ENCODE measurements around the gene ZBTB39. TPM values are rescaled to one million over a fixed set of nuclear protein-coding genes. Genes with fewer than 3 reads are reported as not detected.

The ZBTB39 gene
- total and polyA plus RNA-seq, 3 experiments from 2014 or later, result 2.0 to 9.3 (median 9.1) TPM

- H3K27ac Mint-ChIP-seq, result peak overlapping the region in 1 of 8 donors; percentile 42
- Histone ChIP-seq H3K4me1 (ENCODE audit: insufficient read depth, low read length) (no peaks in the 10 kb centered on the region), H3K9me3 (ENCODE audit: low read length) (no peaks in the 10 kb centered on the region), H3K27ac (ENCODE audit: low read depth, low read length) (no peak overlapping the region), H3K36me3 (ENCODE audit: insufficient read depth, low read length) (no peaks in the 10 kb centered on the region), H3K4me3 (ENCODE audit: low read length) (no peak overlapping the region), H3K27me3 (ENCODE audit: insufficient read depth, low read length, poor library complexity, severe bottlenecking) (no peaks in the 10 kb centered on the region)
- peaks cover 7 to 41% (median 13%) of the 10 kb centered on the region in 3 donors for H3K36me3 Mint-ChIP-seq
- H3K4me3 Mint-ChIP-seq, result no peak overlapping the region
- no peak for DNase-seq
- ChIA-PET POLR2A (no interaction called here), CTCF (no interaction called here)
- no peaks in the 10 kb centered on the region for H3K4me1 Mint-ChIP-seq
- H3K9me3 Mint-ChIP-seq, result peaks cover 0 to 13% (median 5%) of the 10 kb centered on the region in 5 donors
- peaks cover 10 to 11% of the 10 kb centered on the region in 2 donors for H3K27me3 Mint-ChIP-seq
Observed at GRCh38 chr12:56954057-56954957, 52.0 kb downstream of the ZBTB39 start.

GRCh38 chr12:56953314-56953713, 53.0 kb downstream of the ZBTB39 start:
- no peaks in the 10 kb centered on the region for H3K4me1 ChIP-seq (ENCODE audit: insufficient read depth, low read length)
- H3K4me3 Mint-ChIP-seq, result no peak overlapping the region
- no peaks in the 10 kb centered on the region for H3K9me3 ChIP-seq (ENCODE audit: low read length)
- H3K4me1 Mint-ChIP-seq, result no peaks in the 10 kb centered on the region
- peaks cover 7 to 44% (median 15%) of the 10 kb centered on the region in 3 donors for H3K36me3 Mint-ChIP-seq
- ChIA-PET CTCF (interaction anchor here (1.6 kb wide), 1 partner anchor 34 kb away, joined by 4 read pairs; no protein-coding TSS in a partner anchor), POLR2A (no interaction called here)
- H3K27ac ChIP-seq (ENCODE audit: low read depth, low read length), result no peak overlapping the region
- DNase-seq, result no peak
- peaks cover 0 to 8% (median 5%) of the 10 kb centered on the region in 5 donors for H3K9me3 Mint-ChIP-seq
- no peaks in the 10 kb centered on the region for H3K27me3 ChIP-seq (ENCODE audit: insufficient read depth, low read length, poor library complexity, severe bottlenecking)
- H3K27me3 Mint-ChIP-seq, result peaks cover 9 to 11% of the 10 kb centered on the region in 2 donors
- no peak overlapping the region for H3K4me3 ChIP-seq (ENCODE audit: low read length)
- no peak overlapping the region for H3K27ac Mint-ChIP-seq
- H3K36me3 ChIP-seq (ENCODE audit: insufficient read depth, low read length), result no peaks in the 10 kb centered on the region

- H3K27ac ChIP-seq (ENCODE audit: low read depth, low read length), result no peak overlapping the region
- Mint-ChIP-seq H3K4me3 (no peak overlapping the region), H3K27me3 (peaks cover 4 to 6% of the 10 kb centered on the region in 2 donors), H3K9me3 (no peaks in the 10 kb centered on the region), H3K36me3 (peaks cover 5 to 31% (median 12%) of the 10 kb centered on the region in 3 donors), H3K27ac (no peak overlapping the region), H3K4me1 (no peaks in the 10 kb centered on the region)
- ChIA-PET CTCF (interaction anchor here (1.0 to 1.6 kb wide), 2 partner anchors 36 to 50 kb away, joined by 3 to 4 read pairs; no protein-coding TSS in a partner anchor), POLR2A (no interaction called here)
- H3K27me3 ChIP-seq (ENCODE audit: insufficient read depth, low read length, poor library complexity, severe bottlenecking), result no peaks in the 10 kb centered on the region
- no peaks in the 10 kb centered on the region for H3K9me3 ChIP-seq (ENCODE audit: low read length)
- H3K36me3 ChIP-seq (ENCODE audit: insufficient read depth, low read length), result no peaks in the 10 kb centered on the region
- H3K4me3 ChIP-seq (ENCODE audit: low read length), result no peak overlapping the region
- DNase-seq, result no peak
- no peaks in the 10 kb centered on the region for H3K4me1 ChIP-seq (ENCODE audit: insufficient read depth, low read length)
Observed at GRCh38 chr12:56951582-56952339, 54.6 kb downstream of the ZBTB39 start.

- Mint-ChIP-seq H3K9me3 (peaks cover 0 to 5% (median 0%) of the 10 kb centered on the region in 5 donors), H3K27ac (no peak overlapping the region)
Observed at GRCh38 chr12:56948881-56949280, 57.5 kb downstream of the ZBTB39 start.

More at GRCh38 chr12:56948881-56949280, 57.5 kb downstream of the ZBTB39 start:
- Histone ChIP-seq H3K4me1 (ENCODE audit: insufficient read depth, low read length) (no peaks in the 10 kb centered on the region), H3K27me3 (ENCODE audit: insufficient read depth, low read length, poor library complexity, severe bottlenecking) (no peaks in the 10 kb centered on the region), H3K4me3 (ENCODE audit: low read length) (no peak overlapping the region), H3K36me3 (ENCODE audit: insufficient read depth, low read length) (no peaks in the 10 kb centered on the region), H3K9me3 (ENCODE audit: low read length) (no peaks in the 10 kb centered on the region), H3K27ac (ENCODE audit: low read depth, low read length) (no peak overlapping the region)
- Mint-ChIP-seq H3K36me3 (peaks cover 5 to 34% (median 8%) of the 10 kb centered on the region in 3 donors), H3K4me1 (no peaks in the 10 kb centered on the region), H3K4me3 (no peak overlapping the region), H3K27me3 (peaks cover 8 to 13% of the 10 kb centered on the region in 2 donors)
- DNase-seq, result no peak
- POLR2A ChIA-PET, result no interaction called here
- CTCF ChIA-PET, result no interaction called here

Other genes starting within 250 kb of the ZBTB39 start
- 1 to 10 TPM; 1.5 to 1.9 TPM for gene HSD17B6, start 243.2 kb downstream of the ZBTB39 start, total RNA-seq
- 0.56 TPM for gene HSD17B6, start 243.2 kb downstream of the ZBTB39 start, polyA plus RNA-seq
- not detected for gene SDR9C7, start 72.1 kb downstream of the ZBTB39 start, total RNA-seq
- gene SDR9C7, start 72.1 kb downstream of the ZBTB39 start, polyA plus RNA-seq, result not detected
- gene RDH16, start 48.9 kb downstream of the ZBTB39 start, total RNA-seq, result under 1 TPM; 0.13 to 0.31 TPM
- gene RDH16, start 48.9 kb downstream of the ZBTB39 start, polyA plus RNA-seq, result 0.20 TPM
- not detected for gene TAC3, start 10.0 kb upstream of the ZBTB39 start, total RNA-seq
- not detected for gene TAC3, start 10.0 kb upstream of the ZBTB39 start, polyA plus RNA-seq
- under 1 TPM; 0.51 to 0.70 TPM for gene MYO1A, start 43.6 kb upstream of the ZBTB39 start, total RNA-seq
- 0.40 TPM for gene MYO1A, start 43.6 kb upstream of the ZBTB39 start, polyA plus RNA-seq
- gene NEMP1, start 72.2 kb upstream of the ZBTB39 start, total RNA-seq, result 10 to 100 TPM; 50.5 to 50.9 TPM
- gene NEMP1, start 72.2 kb upstream of the ZBTB39 start, polyA plus RNA-seq, result 3.8 TPM
- 10 to 100 TPM; 37.7 to 40.1 TPM for gene NAB2, start 82.6 kb upstream of the ZBTB39 start, total RNA-seq
- 1.6 TPM for gene NAB2, start 82.6 kb upstream of the ZBTB39 start, polyA plus RNA-seq
- 100 to 1,000 TPM; 262 to 265 TPM for gene STAT6, start 104.8 kb upstream of the ZBTB39 start, total RNA-seq
- 82.8 TPM for gene STAT6, start 104.8 kb upstream of the ZBTB39 start, polyA plus RNA-seq
- 1 to 10 TPM; 2.3 to 2.5 TPM for gene LRP1, start 121.9 kb upstream of the ZBTB39 start, total RNA-seq
- gene LRP1, start 121.9 kb upstream of the ZBTB39 start, polyA plus RNA-seq, result 0.29 TPM
- not detected for gene LRP1-AS, start 141.1 kb upstream of the ZBTB39 start, total RNA-seq
- not detected for gene LRP1-AS, start 141.1 kb upstream of the ZBTB39 start, polyA plus RNA-seq
- under 1 TPM; 0.22 to 0.47 TPM for gene NXPH4, start 210.2 kb upstream of the ZBTB39 start, total RNA-seq
- not detected for gene NXPH4, start 210.2 kb upstream of the ZBTB39 start, polyA plus RNA-seq
- gene SHMT2, start 223.2 kb upstream of the ZBTB39 start, total RNA-seq, result 100 to 1,000 TPM; 349 to 352 TPM
- 34.7 TPM for gene SHMT2, start 223.2 kb upstream of the ZBTB39 start, polyA plus RNA-seq
- gene STAC3, start 244.6 kb upstream of the ZBTB39 start, total RNA-seq, result 1 to 10 TPM in 1 of 2 experiments, under 1 TPM in 1; 0.96 to 1.4 TPM
- not detected for gene STAC3, start 244.6 kb upstream of the ZBTB39 start, polyA plus RNA-seq